HCT116 (cell line): ENCODE measurements around the gene DICER1. TPM values are rescaled to one million over a fixed set of nuclear protein-coding genes. Genes with fewer than 3 reads are reported as not detected.

Source experiments
- ATAC-seq: fragments of 200-7000 bp; cut with Tn5 transposase; 2 replicates; pipeline ENCODE4 v1.9.1; 2020; ENCODE audit warnings: mild to moderate bottlenecking, moderate library complexity
- BruUV-seq: library from RNA; stranded (reverse); fragments of 400-500 nt; replicated peaks from 2 replicates; lab custom pipeline; 2021; lab: Mats Ljungman, UMichigan
- CTCF ChIA-PET: fragments of 300-600 bp; sonication (Branson Sonifier 250); formaldehyde crosslinking; loops from one replicate; lab custom pipeline; 2021; ENCODE audit warnings: antibody characterized with exemption; lab: Charles Lee
- POLR2A ChIA-PET: fragments of 300-600, 350-600 bp; sonication (Branson Sonifier 250); formaldehyde crosslinking; loops from one replicate; lab custom pipeline; 2021; ENCODE audit warnings: antibody characterized with exemption; lab: Charles Lee
- RAD21 ChIA-PET, 2 experiments: fragments of 300-600 bp; sonication (Branson Sonifier 250); formaldehyde crosslinking; loops; one replicate each; lab custom pipeline; 2023; ENCODE audit warnings: low total read pairs in 2 of 2; ENCODE audit not compliant: uncharacterized antibody in 2 of 2, unreplicated experiment in 2 of 2, low non-redundant PET in 1 of 2; lab: Charles Lee
- DNase-seq: peaks from one replicate; pipeline ENCODE4 v3.0.0-alpha.2; 2010; ENCODE audit warnings: low read depth, low spot score
- H2AFZ ChIP-seq: fragments of 200-600 bp; shearing (Covaris generic), sonication (generic); 2 replicates; pipeline ENCODE4 v1.6.1; 2017; ENCODE audit warnings: low read depth, mixed run types, mixed read lengths, antibody characterized with exemption, low read length; ENCODE audit not compliant: poor library complexity, severe bottlenecking
- H3K27ac ChIP-seq: 2 replicates; pipeline ENCODE4 v1.5.1; 2012; ENCODE audit warnings: low read depth, low read length
- H3K27me3 ChIP-seq: fragments of 200-600 bp; sonication (generic); 2 replicates; pipeline ENCODE4 v1.6.1; 2016; ENCODE audit warnings: mixed run types, low read length, mixed read lengths; ENCODE audit not compliant: insufficient read depth
- H3K36me3 ChIP-seq, 2 experiments: fragments of 200-500 bp in 1 of 2; fragments of 200-600 bp in 1 of 2; sonication (Bioruptor generic) in 1 of 2; sonication (generic) in 1 of 2; 2 replicates each; pipeline versions ENCODE4 v1.5.1 to v1.6.1; 2014 to 2016; ENCODE audit warnings: low read length in 2 of 2, inconsistent platforms in 1 of 2, mixed read lengths in 1 of 2, mixed run types in 1 of 2; ENCODE audit not compliant: insufficient read depth in 2 of 2, control insufficient read depth in 1 of 2
- H3K4me1 ChIP-seq, 2 experiments: fragments of 200-600 bp in 1 of 2; sonication (generic) in 1 of 2; 2 replicates each; pipeline versions ENCODE4 v1.5.1 to v1.6.1; 2012 to 2017; ENCODE audit warnings: low read length in 2 of 2, inconsistent platforms in 1 of 2, mild to moderate bottlenecking in 1 of 2, mixed read lengths in 1 of 2, mixed run types in 1 of 2, moderate library complexity in 1 of 2; ENCODE audit not compliant: insufficient read depth in 2 of 2, control insufficient read depth in 1 of 2
- H3K4me2 ChIP-seq: fragments of 200-600 bp; sonication (generic); 2 replicates; pipeline ENCODE4 v1.6.1; 2017; ENCODE audit warnings: mixed run types, low read length, mixed read lengths
- H3K4me3 ChIP-seq, 2 experiments: fragments of 200-600 bp in 1 of 2; sonication (generic) in 1 of 2; replicated peaks in 1 of 2; 2 replicates each; pipeline ENCODE4 v1.5.1; 2011 to 2016; ENCODE audit warnings: low read length in 2 of 2, control low read depth in 1 of 2, low read depth in 1 of 2, mild to moderate bottlenecking in 1 of 2, mixed read lengths in 1 of 2, mixed run types in 1 of 2
- H3K79me2 ChIP-seq: fragments of 200-600 bp; sonication (generic); 2 replicates; pipeline ENCODE4 v1.6.1; 2017; ENCODE audit warnings: mild to moderate bottlenecking, mixed run types, low read length, moderate library complexity, mixed read lengths; ENCODE audit not compliant: insufficient read depth
- H3K9ac ChIP-seq: fragments of 200-600 bp; sonication (generic); 2 replicates; pipeline ENCODE4 v1.6.1; 2016; ENCODE audit warnings: low read length, mixed read lengths
- H3K9me2 ChIP-seq: fragments of 200-600 bp; sonication (generic), shearing (Covaris generic); 2 replicates; pipeline ENCODE4 v1.6.1; 2017; ENCODE audit warnings: mixed run types, mild to moderate bottlenecking, moderate library complexity; ENCODE audit not compliant: insufficient read depth
- H3K9me3 ChIP-seq, 2 experiments: fragments of 200-500 bp in 1 of 2; fragments of 200-600 bp in 1 of 2; sonication (Bioruptor generic) in 1 of 2; sonication (generic) in 1 of 2; 2 replicates each; pipeline ENCODE4 v1.6.1; 2014 to 2017; ENCODE audit warnings: low read length in 2 of 2, mixed read lengths in 2 of 2, inconsistent platforms in 1 of 2, low read depth in 1 of 2, mild to moderate bottlenecking in 1 of 2, mixed run types in 1 of 2, moderate library complexity in 1 of 2; ENCODE audit not compliant: control insufficient read depth in 1 of 2, insufficient read depth in 1 of 2
- H4K20me1 ChIP-seq: fragments of 200-600 bp; sonication (generic), shearing (Covaris generic); 2 replicates; pipeline ENCODE4 v1.6.1; 2017; ENCODE audit warnings: mixed run types, mild to moderate bottlenecking, moderate library complexity; ENCODE audit not compliant: insufficient read depth
- EGR1 ChIP-seq: IDR thresholded peaks from 2 replicates; pipeline ENCODE4 v1.6.1; 2012; ENCODE audit warnings: low read depth
- ELF1 ChIP-seq: IDR thresholded peaks from 2 replicates; pipeline ENCODE4 v1.6.1; 2012; ENCODE audit warnings: low read depth, borderline replicate concordance
- FOSL1 ChIP-seq: IDR thresholded peaks from 2 replicates; pipeline ENCODE4 v1.6.1; 2012; ENCODE audit warnings: low read depth
- JUND ChIP-seq: IDR thresholded peaks from 2 replicates; pipeline ENCODE4 v1.6.1; 2012
- MAX ChIP-seq: IDR thresholded peaks from 2 replicates; pipeline ENCODE4 v1.6.1; 2012
- POLR2A ChIP-seq: IDR thresholded peaks from 2 replicates; pipeline ENCODE4 v1.7.0; 2011; ENCODE audit warnings: borderline replicate concordance; ENCODE audit not compliant: insufficient read depth, insufficient read length; ENCODE audit errors: extremely low read depth
- RAD21 ChIP-seq: IDR thresholded peaks from 2 replicates; pipeline ENCODE4 v1.6.1; 2012; ENCODE audit warnings: low read depth, mild to moderate bottlenecking
- SIN3A ChIP-seq: IDR thresholded peaks from 2 replicates; pipeline ENCODE4 v1.6.1; 2012; ENCODE audit warnings: low read depth
- SP1 ChIP-seq: IDR thresholded peaks from 2 replicates; pipeline ENCODE4 v1.6.1; 2012; ENCODE audit warnings: low read depth
- SRF ChIP-seq: IDR thresholded peaks from 2 replicates; pipeline ENCODE4 v1.6.1; 2012; ENCODE audit warnings: low read depth
- ZFX ChIP-seq: fragments of 450-650 bp; IDR thresholded peaks from 2 replicates; pipeline ENCODE4 v1.6.1; 2017
- ZNF274 ChIP-seq: fragments of 200-500 bp; sonication (Bioruptor generic); IDR thresholded peaks from 2 replicates; pipeline ENCODE4 v1.6.1; 2014; ENCODE audit warnings: mild to moderate bottlenecking, low read depth, low read length, inconsistent platforms
- intact Hi-C: fragments of 100-400 bp; cut with micrococcal nuclease; formaldehyde crosslinking; loops from 2 replicates; pipeline ENCODE4 v1.10.0; 2022
- total RNA-seq: library from RNA; stranded (reverse); gene quantifications from one replicate; pipeline ENCODE4 v1.2.1, GENCODE V29; 2021; ENCODE audit not compliant: unreplicated experiment
- TF ChIP-seq, protein P1 (sequence below), 3 experiments: fragments of 200-600 bp in 1 of 3; sonication (generic) in 1 of 3; IDR thresholded peaks in 2 of 3; conservative IDR thresholded peaks in 1 of 3; 2 replicates each; pipeline ENCODE4 v1.5.1; 2012 to 2017; ENCODE audit warnings: low read depth in 2 of 3, low read length in 2 of 3, antibody characterized with exemption in 1 of 3, borderline replicate concordance in 1 of 3, control low read depth in 1 of 3, mild to moderate bottlenecking in 1 of 3, mixed read lengths in 1 of 3, mixed run types in 1 of 3, moderate library complexity in 1 of 3; ENCODE audit not compliant: insufficient read depth in 1 of 3
- TF ChIP-seq, protein P2 (sequence below): IDR thresholded peaks from 2 replicates; pipeline ENCODE4 v1.6.1; 2012; ENCODE audit warnings: low read depth

DICER1 gene
- total RNA-seq, 1 experiment from 2014 or later, result 38.6 TPM

DNA sequence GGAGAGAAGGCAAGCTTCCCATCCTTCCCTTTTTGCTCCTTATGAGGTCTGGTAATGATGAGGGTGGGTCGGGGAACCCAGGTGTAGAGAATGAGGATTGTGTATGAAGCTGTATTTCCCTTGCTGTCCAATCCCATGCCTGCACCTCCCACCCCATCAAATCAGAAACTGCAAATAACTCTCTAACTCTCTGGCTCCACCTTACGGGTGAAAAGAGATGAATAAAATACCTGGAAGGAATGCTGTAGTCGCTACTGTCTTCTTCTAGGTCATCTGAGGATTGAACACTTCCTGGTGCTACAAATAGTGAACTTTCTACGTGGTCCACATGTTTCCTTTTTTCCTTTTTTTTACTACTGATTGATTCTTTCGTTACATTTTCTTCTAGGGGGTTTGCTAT is 38.9 kb upstream of the DICER1 start:
- Histone ChIP-seq H2AFZ (no peak overlapping the region), H3K27me3 (no peaks in the 10 kb centered on the region), H4K20me1 (no peaks in the 10 kb centered on the region), H3K36me3 (no peaks in the 10 kb centered on the region), H3K79me2 (no peaks in the 10 kb centered on the region), H3K4me1 (peaks cover 3 to 14% of the 10 kb centered on the region in 2 experiments; a peak in 3 of 4 replicates), H3K9me3 (no peaks in the 10 kb centered on the region), H3K4me3 (no peak overlapping the region), H3K9me2 (no peaks in the 10 kb centered on the region), H3K4me2 (no peak overlapping the region), H3K27ac (no peak overlapping the region), H3K9ac (no peak overlapping the region)
- RAD21 ChIA-PET, result no interaction called here
- no TSS peak for BruUV-seq
- POLR2A ChIA-PET, result no interaction called here
- ATAC-seq, result peak; percentile 91
- no peak for TF ChIP-seq FOSL1
- TF ChIP-seq EGR1, result no peak
- no peak for TF ChIP-seq ZFX
- TF ChIP-seq SRF, result no peak
- TF ChIP-seq, protein P1, sequence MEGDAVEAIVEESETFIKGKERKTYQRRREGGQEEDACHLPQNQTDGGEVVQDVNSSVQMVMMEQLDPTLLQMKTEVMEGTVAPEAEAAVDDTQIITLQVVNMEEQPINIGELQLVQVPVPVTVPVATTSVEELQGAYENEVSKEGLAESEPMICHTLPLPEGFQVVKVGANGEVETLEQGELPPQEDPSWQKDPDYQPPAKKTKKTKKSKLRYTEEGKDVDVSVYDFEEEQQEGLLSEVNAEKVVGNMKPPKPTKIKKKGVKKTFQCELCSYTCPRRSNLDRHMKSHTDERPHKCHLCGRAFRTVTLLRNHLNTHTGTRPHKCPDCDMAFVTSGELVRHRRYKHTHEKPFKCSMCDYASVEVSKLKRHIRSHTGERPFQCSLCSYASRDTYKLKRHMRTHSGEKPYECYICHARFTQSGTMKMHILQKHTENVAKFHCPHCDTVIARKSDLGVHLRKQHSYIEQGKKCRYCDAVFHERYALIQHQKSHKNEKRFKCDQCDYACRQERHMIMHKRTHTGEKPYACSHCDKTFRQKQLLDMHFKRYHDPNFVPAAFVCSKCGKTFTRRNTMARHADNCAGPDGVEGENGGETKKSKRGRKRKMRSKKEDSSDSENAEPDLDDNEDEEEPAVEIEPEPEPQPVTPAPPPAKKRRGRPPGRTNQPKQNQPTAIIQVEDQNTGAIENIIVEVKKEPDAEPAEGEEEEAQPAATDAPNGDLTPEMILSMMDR (IDR thresholded peaks at IDR 0.05 in 2 of 3, conservative IDR thresholded peaks at IDR 0.05 in 1 of 3; ENCODE audit: borderline replicate concordance in 1 of 3, insufficient read depth in 1 of 3, low read depth in 2 of 3, low read length in 2 of 3), result peak; percentile 14 to 50 (median 30); a peak in 5 of 6 replicates
- TF ChIP-seq RAD21, result peak; percentile 54
- no peak for TF ChIP-seq POLR2A
- no peak for TF ChIP-seq ELF1
- no peak for TF ChIP-seq JUND
- CTCF ChIA-PET, result interaction anchor here (0.8 to 1.1 kb wide), 2 partner anchors 11 to 15 kb away, joined by 3 read pairs; no protein-coding TSS in a partner anchor
- peak; percentile 6 for DNase-seq
- intact Hi-C loops, result no loop called here

GRCh38 chr14:95195031-95195430 is 37.7 kb upstream of the DICER1 start:
- ChIA-PET POLR2A (no interaction called here), CTCF (no interaction called here), RAD21 (no interaction called here)
- H3K9me2 ChIP-seq, result no peaks in the 10 kb centered on the region
- H2AFZ ChIP-seq, result no peak overlapping the region
- ATAC-seq, result no peak
- no peak for DNase-seq
- H3K4me1 ChIP-seq, result peaks cover 3 to 14% of the 10 kb centered on the region in 2 experiments; a peak in 3 of 4 replicates
- intact Hi-C loops, result no loop called here
- H3K27ac ChIP-seq, result no peak overlapping the region
- H3K4me2 ChIP-seq, result no peak overlapping the region
- H3K27me3 ChIP-seq, result no peaks in the 10 kb centered on the region
- no peaks in the 10 kb centered on the region for H4K20me1 ChIP-seq
- H3K4me3 ChIP-seq, result no peak overlapping the region
- no peaks in the 10 kb centered on the region for H3K79me2 ChIP-seq
- no peaks in the 10 kb centered on the region for H3K9me3 ChIP-seq
- H3K36me3 ChIP-seq, result no peaks in the 10 kb centered on the region
- BruUV-seq, result no TSS peak
- no peak overlapping the region for H3K9ac ChIP-seq
- TF ChIP-seq POLR2A (no peak), EGR1 (no peak), MAX (no peak), SP1 (no peak), ZNF274 (no peak), RAD21 (no peak), FOSL1 (no peak), SIN3A (no peak), JUND (no peak)
- TF ChIP-seq, protein P2, sequence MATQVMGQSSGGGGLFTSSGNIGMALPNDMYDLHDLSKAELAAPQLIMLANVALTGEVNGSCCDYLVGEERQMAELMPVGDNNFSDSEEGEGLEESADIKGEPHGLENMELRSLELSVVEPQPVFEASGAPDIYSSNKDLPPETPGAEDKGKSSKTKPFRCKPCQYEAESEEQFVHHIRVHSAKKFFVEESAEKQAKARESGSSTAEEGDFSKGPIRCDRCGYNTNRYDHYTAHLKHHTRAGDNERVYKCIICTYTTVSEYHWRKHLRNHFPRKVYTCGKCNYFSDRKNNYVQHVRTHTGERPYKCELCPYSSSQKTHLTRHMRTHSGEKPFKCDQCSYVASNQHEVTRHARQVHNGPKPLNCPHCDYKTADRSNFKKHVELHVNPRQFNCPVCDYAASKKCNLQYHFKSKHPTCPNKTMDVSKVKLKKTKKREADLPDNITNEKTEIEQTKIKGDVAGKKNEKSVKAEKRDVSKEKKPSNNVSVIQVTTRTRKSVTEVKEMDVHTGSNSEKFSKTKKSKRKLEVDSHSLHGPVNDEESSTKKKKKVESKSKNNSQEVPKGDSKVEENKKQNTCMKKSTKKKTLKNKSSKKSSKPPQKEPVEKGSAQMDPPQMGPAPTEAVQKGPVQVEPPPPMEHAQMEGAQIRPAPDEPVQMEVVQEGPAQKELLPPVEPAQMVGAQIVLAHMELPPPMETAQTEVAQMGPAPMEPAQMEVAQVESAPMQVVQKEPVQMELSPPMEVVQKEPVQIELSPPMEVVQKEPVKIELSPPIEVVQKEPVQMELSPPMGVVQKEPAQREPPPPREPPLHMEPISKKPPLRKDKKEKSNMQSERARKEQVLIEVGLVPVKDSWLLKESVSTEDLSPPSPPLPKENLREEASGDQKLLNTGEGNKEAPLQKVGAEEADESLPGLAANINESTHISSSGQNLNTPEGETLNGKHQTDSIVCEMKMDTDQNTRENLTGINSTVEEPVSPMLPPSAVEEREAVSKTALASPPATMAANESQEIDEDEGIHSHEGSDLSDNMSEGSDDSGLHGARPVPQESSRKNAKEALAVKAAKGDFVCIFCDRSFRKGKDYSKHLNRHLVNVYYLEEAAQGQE, result no peak
